HG03097 (cell line): ENCODE results near the gene VAT1L.

ENCODE experiments used
- ATAC-seq: cut with Tn5 transposase; IDR thresholded peaks from one replicate; pipeline ENCODE4 v1.9.1; 2021; ENCODE audit not compliant: unreplicated experiment, low FRiP score

Gene VAT1L

GRCh38 chr16:77781091-77781490 lies 7.3 kb upstream of the VAT1L start:
- ATAC-seq = no peak

GRCh38 chr16:77782694-77783093 lies 5.7 kb upstream of the VAT1L start:
- ATAC-seq = no peak

GRCh38 chr16:77784441-77785372 lies 3.7 kb upstream of the VAT1L start:
- no peak for ATAC-seq

GRCh38 chr16:77785373-77785764 lies 3.0 kb upstream of the VAT1L start:
- no peak for ATAC-seq

- no peak for ATAC-seq
These were observed 2.0 kb upstream of the VAT1L start for GRCh38 chr16:77786186-77786847.

- no peak for ATAC-seq
These were observed 912 bp upstream of the VAT1L start for GRCh38 chr16:77787452-77787851.

GRCh38 chr16:77789085-77790008 lies 983 bp downstream of the VAT1L start:
- no peak for ATAC-seq

- ATAC-seq = no peak
These were observed 1.6 kb downstream of the VAT1L start for GRCh38 chr16:77790009-77790372.

GRCh38 chr16:77790912-77791311 lies 2.5 kb downstream of the VAT1L start:
- ATAC-seq = no peak

GRCh38 chr16:77793417-77793816 lies 5.1 kb downstream of the VAT1L start:
- no peak for ATAC-seq

GRCh38 chr16:77794586-77794985 lies 6.2 kb downstream of the VAT1L start:
- no peak for ATAC-seq

GRCh38 chr16:77801817-77802216 lies 13.5 kb downstream of the VAT1L start:
- no peak for ATAC-seq

- no peak for ATAC-seq
These were observed 17.0 kb downstream of the VAT1L start for GRCh38 chr16:77805398-77805797.

GRCh38 chr16:77807021-77807420 lies 18.7 kb downstream of the VAT1L start:
- ATAC-seq = no peak

GRCh38 chr16:77812856-77813500 lies 24.6 kb downstream of the VAT1L start:
- no peak for ATAC-seq

- ATAC-seq = no peak
These were observed 27.9 kb downstream of the VAT1L start for GRCh38 chr16:77816293-77816692.

- no peak for ATAC-seq
These were observed 32.0 kb downstream of the VAT1L start for GRCh38 chr16:77820340-77820739.

GRCh38 chr16:77822661-77823060 lies 34.3 kb downstream of the VAT1L start:
- no peak for ATAC-seq

GRCh38 chr16:77823067-77823466 lies 34.7 kb downstream of the VAT1L start:
- ATAC-seq = no peak

GRCh38 chr16:77825196-77825595 lies 36.8 kb downstream of the VAT1L start:
- ATAC-seq = no peak
